COLO668 (cell line): Measurements from ENCODE around the gene GATA3.

Experiments
- DNase-seq: peaks from one replicate; lab custom pipeline; 2025; ENCODE audit not compliant: unreplicated experiment; lab: John Stamatoyannopoulos, UW

Gene GATA3

GRCh38 chr10:8050556-8051108, 3.9 kb upstream of the GATA3 start:
- DNase-seq = peak; percentile 55

DNA sequence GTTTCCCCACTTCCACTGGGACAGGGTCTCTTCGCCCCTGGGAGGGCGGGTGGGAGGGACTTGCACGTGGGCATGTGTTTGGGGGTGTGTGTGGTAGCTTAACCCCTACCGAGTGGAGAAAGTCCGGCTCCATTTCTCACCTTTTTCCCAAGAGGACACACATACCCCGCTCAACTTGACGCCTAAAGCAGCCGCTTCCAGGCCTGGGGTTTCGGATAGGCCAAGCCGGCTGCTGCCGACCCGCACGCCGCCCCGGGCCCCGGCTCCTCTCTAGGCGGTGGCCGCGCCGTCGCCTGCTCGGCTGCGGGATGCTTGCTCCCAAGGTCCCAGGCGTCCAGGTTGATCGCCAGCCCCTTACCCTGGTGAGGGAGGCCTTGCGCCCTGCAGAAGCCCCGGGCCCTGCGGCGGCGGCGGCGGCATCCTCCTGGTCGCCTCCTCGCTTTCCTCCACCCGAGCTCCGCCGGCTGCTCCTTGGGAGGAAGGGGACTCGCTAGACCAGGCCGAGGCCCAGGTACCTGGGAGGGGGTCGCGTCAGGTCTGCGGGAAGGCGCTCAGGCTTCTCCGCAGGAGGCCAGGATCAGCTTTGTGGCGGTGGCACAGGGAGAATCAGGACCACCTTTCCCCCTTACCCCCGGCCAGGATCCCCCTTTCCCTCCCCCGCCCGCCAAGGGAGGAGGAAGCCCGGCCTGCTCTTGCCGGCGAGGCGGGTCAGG, 3.2 kb upstream of the GATA3 start:
- peak; percentile 8 for DNase-seq

GRCh38 chr10:8051851-8052257, 2.6 kb upstream of the GATA3 start:
- no peak for DNase-seq

- no peak for DNase-seq
These were observed 2.0 kb upstream of the GATA3 start for GRCh38 chr10:8052341-8052955.

GRCh38 chr10:8052956-8053445, 1.5 kb upstream of the GATA3 start:
- no peak for DNase-seq

GRCh38 chr10:8053446-8054243, 843 bp upstream of the GATA3 start:
- peak; percentile 73 for DNase-seq

DNA sequence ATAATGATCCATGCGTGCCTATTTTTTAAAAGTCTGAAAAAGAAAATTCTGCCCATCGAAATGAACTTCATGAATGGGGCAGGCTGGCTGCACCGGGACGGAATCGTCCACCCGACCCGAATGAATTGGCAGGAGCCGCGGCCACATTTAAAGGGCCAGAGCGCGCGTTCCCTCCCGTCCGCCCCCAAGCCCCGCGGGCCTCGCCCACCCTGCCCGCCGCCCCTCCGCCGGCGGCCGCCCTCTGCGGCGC, 319 bp upstream of the GATA3 start:
- DNase-seq = no peak

DNA sequence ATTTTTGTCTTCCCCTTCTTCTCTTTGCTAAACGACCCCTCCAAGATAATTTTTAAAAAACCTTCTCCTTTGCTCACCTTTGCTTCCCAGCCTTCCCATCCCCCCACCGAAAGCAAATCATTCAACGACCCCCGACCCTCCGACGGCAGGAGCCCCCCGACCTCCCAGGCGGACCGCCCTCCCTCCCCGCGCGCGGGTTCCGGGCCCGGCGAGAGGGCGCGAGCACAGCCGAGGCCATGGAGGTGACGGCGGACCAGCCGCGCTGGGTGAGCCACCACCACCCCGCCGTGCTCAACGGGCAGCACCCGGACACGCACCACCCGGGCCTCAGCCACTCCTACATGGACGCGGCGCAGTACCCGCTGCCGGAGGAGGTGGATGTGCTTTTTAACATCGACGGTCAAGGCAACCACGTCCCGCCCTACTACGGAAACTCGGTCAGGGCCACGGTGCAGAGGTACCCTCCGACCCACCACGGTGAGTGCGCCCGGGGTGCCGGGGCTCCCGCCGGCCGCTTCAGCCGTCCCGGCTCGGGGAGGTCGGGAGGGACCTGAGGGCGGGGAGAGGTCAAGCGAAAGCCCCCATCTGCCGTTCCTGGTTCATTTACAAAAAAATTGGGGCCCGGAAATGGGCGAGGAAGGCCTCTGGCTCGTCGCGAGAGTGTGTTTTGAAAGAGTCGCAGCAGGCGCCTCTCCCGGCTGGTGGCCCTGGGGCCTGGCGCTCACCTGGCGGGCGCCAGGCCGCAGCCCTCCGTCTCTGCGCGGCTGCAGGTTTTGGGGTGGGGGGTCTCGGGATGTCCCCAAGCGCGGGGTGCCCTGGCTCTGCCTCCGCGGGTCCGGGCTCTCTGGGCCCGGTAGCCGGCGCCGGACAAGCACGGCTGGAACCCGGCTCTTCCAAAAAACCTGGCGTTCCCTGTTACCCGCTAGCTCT, 1.2 kb downstream of the GATA3 start:
- DNase-seq = peak; percentile 4

DNA sequence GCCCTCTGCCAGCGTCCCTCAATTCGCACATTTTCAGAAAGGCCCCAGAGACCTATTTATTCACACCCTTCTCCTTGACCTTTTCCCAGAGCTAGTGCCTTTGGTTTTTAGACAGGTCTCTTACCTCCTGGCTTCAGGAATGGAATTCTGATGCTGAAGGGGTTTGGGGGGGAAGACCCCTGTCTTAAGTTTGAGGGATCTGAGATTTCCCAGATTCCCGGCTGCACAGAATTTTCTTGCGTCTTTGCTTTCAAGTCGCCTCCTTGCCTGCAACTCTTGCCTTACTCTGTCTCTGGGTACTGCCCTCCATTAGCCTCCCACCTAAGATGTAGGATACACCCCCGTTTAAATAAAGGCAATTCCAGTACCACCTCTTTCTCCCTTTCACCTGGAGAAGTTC, 1.9 kb downstream of the GATA3 start:
- no peak for DNase-seq

GRCh38 chr10:8056871-8057331, 2.4 kb downstream of the GATA3 start:
- no peak for DNase-seq

DNA sequence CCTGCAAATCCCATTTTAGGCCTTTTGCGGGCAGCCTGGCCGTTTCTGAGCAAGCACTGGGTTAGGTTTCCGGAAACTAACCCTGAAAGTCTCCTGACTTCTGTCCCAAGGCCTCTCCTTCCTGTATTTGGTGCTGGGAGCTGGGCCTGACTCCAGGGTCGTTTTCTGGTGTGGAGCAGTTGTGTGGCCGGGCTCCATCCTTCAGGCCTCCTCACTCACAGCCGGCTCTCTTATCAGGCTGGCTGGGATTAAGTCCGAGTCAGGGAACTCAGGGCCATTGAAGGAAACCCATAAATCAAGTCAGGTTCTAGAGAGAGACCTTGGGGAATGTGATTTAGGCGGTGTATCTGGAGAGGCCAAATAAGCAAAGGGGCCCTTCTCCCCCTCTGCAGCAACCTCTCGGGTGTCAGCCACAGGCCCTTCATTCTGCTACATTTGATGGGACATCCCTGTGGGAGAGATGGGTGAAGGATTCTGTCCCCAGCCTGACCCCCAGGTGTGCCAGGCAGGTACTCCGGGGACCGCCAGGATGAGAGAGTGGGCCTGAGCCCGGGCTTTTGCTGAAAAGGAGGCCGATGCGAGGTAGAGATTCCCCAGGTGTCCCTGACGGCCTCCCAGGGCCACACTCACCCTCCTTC, 3.3 kb downstream of the GATA3 start:
- no peak for DNase-seq

GRCh38 chr10:8058274-8059111, 4.0 kb downstream of the GATA3 start:
- no peak for DNase-seq

- no peak for DNase-seq
These were observed 4.9 kb downstream of the GATA3 start for GRCh38 chr10:8059191-8059936.

DNA sequence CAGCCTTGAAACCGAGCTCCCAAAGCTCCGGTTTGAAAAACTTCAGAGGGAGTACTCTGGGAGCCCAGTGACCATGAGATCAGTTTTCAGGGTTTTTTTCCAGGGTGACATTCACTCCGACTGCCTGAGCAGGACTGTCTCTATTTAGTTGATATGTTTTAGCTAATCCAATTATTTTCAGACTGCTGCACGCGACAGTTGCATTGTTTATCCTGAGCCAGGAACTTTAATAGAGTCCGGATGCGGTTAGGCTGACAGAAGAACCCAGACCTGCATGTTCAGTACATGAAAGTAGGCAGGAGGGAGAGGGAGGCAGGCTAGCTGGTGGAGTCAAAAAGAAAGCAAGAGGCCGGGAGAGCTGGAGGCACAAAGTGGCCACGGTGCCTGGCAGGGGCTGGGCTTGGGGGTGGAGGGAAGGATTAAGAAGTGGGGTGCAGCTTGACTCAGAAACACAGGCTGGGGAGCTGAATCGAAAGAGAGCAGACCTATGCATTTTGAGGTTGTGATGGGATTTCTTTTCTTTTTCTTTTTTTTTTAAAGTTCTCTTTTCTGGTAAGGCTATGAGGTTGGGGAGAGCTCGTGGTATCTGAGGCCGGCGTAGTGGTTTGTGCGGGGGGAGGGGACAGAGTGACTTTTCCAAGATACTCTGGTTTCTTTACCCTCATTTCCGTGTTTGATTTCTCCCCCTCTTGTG, 5.7 kb downstream of the GATA3 start:
- no peak for DNase-seq

- DNase-seq = no peak
These were observed 6.2 kb downstream of the GATA3 start for GRCh38 chr10:8060704-8061121.

- no peak for DNase-seq
These were observed 7.1 kb downstream of the GATA3 start for GRCh38 chr10:8061274-8062211.
